ENCODE data around the gene APOBEC3H.

The APOBEC3H gene

GRCh38 chr22:39081598-39081997 lies 15.4 kb upstream of the APOBEC3H start:
- FAIRE-seq: no peak

GRCh38 chr22:39083212-39084165 lies 13.6 kb upstream of the APOBEC3H start:
- FAIRE-seq: no peak

DNA sequence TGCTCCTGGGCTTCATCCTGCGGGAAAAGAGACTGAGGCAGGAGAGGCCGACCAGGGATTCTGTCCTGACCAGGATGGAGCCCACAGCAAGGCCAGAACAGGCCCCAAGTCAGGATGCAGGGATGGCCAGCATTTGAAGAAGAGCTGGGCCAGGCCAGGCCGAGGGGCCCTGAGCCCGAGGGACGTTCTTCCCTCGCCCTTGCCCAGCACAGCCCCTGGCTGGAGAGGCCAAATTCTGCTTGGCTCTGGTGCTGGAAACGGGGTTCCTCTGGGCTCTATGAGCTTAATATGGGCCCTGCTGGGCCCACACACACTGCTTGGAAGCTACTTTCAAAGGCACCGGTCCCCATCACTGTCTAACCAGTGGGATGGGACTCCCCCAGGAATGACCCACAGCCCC lies 12.4 kb upstream of the APOBEC3H start:
- FAIRE-seq: no peak

- no peak for FAIRE-seq
Measured at GRCh38 chr22:39087098-39087497, 9.9 kb upstream of the APOBEC3H start.

GRCh38 chr22:39087881-39088684 lies 9.0 kb upstream of the APOBEC3H start:
- FAIRE-seq: no peak

DNA sequence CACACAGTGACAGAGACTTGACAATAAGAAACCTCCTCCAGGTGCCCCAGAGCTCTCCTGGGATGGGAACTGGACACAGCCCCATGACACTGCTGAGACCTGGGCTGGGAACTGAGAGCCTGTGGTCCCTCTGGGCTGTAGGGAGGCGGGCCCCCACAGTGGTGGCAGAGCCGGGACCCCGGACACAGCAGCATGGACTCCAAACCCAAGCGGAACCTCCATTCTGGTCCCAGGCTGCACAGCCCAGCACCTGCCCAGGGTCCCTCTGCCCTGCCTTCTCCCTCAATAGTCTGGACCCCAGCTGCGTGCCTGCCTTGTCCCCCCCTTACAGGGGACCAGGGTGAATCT lies 8.4 kb upstream of the APOBEC3H start:
- no peak for FAIRE-seq

- no peak for FAIRE-seq
Measured at GRCh38 chr22:39089928-39090327, 7.1 kb upstream of the APOBEC3H start.

DNA sequence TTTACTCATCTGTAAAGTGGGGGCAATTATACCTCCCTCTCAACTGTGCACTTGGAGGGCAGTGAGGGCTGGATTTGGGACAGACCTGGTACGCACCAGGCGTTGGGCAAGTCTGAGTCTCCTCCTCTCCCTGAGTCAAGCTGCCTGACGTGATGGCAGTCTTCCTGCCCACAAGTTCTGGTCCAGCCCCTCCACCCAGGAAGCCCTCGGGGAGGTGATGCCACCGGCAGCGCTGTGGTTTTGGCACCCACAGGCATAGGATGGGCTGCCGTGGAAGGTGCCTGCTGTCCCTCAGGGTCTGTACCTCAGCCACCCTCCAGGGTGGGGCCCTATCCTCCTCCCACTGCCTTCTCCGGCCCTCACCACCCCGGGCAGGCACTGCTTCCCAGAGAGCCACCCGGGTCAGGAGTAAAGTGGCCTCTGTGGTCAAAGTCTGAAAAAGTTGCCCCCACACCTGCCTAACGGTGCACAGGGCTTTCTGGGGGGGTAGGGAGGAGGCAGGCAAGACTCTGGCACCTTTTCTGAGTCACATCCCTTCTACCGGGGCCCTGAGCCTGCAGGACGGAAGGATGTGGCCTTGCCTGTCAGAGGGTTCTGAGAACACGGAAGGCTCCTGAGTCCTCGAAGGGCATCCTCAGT lies 6.5 kb upstream of the APOBEC3H start:
- no peak for FAIRE-seq

- no peak for FAIRE-seq
Measured at GRCh38 chr22:39091126-39092081, 5.6 kb upstream of the APOBEC3H start.

DNA sequence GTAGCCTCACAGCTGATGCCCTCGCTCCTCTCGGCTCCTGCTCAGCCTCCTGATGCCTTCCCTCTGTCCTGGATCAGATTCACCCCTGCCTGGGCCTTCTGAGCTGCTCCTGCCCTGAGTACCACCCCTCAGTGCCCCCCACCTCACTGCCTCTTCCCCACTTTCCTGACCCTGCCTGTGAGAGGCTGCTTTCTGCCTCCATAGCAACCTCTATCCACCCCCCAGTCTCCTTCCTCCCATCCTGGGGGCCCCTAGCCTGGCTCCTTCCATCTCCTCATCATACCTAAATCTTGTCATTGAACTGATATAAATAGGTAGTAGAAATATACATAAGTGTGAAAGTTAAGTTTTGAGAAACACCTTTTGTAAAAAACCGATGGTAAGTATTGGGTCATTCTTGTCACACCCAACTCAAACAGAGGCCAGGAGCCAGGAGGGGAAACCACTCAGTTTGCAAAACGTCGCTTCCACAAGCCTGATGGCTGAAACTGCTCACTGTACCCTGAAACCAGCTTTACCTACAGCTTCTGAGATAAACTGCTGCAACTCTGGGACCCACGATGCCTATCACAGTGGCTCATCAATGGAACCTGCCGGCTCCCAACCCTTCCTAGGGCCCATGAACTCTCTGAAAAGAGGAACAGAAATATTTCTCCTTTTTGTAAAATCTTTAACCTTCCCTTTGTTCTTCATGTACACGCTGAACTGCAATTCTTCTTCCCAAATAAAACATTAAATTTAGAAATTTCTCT lies 4.8 kb upstream of the APOBEC3H start:
- FAIRE-seq: no peak

GRCh38 chr22:39094717-39095389 lies 2.2 kb upstream of the APOBEC3H start:
- no peak for FAIRE-seq

GRCh38 chr22:39095971-39096370 lies 1.1 kb upstream of the APOBEC3H start:
- FAIRE-seq: no peak

- FAIRE-seq: no peak
Measured at GRCh38 chr22:39098026-39098425, 982 bp downstream of the APOBEC3H start.

- FAIRE-seq: no peak
Measured at GRCh38 chr22:39098576-39098975, 1.5 kb downstream of the APOBEC3H start.

DNA sequence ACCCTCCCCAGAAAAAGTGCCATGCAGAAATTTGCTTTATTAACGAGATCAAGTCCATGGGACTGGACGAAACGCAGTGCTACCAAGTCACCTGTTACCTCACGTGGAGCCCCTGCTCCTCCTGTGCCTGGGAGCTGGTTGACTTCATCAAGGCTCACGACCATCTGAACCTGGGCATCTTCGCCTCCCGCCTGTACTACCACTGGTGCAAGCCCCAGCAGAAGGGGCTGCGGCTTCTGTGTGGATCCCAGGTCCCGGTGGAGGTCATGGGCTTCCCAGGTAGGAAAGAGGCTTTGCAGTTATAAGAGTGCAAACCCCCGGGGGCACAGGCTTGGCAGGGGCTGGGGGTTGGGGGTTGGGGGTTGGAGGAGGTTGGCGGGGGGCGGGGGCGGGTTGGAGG lies 4.2 kb downstream of the APOBEC3H start:
- no peak for FAIRE-seq

GRCh38 chr22:39103431-39103830 lies 6.4 kb downstream of the APOBEC3H start:
- no peak for FAIRE-seq

GRCh38 chr22:39106326-39106725 lies 9.3 kb downstream of the APOBEC3H start:
- FAIRE-seq: no peak

DNA sequence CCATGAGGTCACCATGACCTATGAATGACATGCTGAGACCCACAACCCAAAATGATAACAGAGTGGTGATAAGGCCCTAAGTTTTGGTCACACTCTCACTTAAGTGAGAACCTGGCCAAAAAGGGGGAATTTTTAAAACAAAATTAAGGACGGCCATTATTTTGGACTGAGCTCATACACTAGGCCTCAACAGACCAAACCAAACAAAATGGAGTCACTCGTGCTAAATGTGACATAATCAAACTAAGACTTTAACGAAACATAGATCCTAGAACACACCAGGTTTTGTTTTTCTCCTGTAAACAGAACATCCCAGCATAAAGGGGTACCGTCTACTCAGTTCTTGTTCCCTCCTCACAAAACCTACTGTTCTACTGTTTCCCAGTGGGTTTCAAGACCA lies 11.4 kb downstream of the APOBEC3H start:
- FAIRE-seq: no peak

- no peak for FAIRE-seq
Measured at GRCh38 chr22:39109361-39109760, 12.3 kb downstream of the APOBEC3H start.

- no peak for FAIRE-seq
Measured at GRCh38 chr22:39110631-39111561, 13.9 kb downstream of the APOBEC3H start.
